B cell (primary cell): Measurements from ENCODE around the gene UBE2D1.

ENCODE experiments used
- CTCF ChIP-seq: fragments of 200-600 bp; IDR thresholded peaks from one replicate; pipeline ENCODE4 v1.8.0; 2022; ENCODE audit warnings: antibody characterized with exemption, mild to moderate bottlenecking
- EZH2 ChIP-seq: IDR thresholded peaks from 2 replicates; pipeline ENCODE4 v1.6.1; 2012; ENCODE audit warnings: borderline replicate concordance, low read depth, mild to moderate bottlenecking, moderate library complexity, low read length; ENCODE audit not compliant: insufficient read depth, poor library complexity, severe bottlenecking

- TF ChIP-seq CTCF (no peak), EZH2 (no peak)
These were observed 59.7 kb downstream of the UBE2D1 start for GRCh38 chr10:58394471-58394870.
